ENCODE results near the gene MAGOHB. TPM values are rescaled to one million over a fixed set of nuclear protein-coding genes. Genes with fewer than 3 reads are reported as not detected.

Gene MAGOHB
- total RNA-seq, 5 donors from 2014 or later (not counting 1 experiment from before 2014, with no cell fraction given): 11.6 to 22.9 (median 20.3) TPM

GRCh38 chr12:10632226-10632625 is 18.8 kb upstream of the MAGOHB start:
- no peak overlapping the region for H3K27ac Mint-ChIP-seq
- no peaks in the 10 kb centered on the region for H3K9me3 ChIP-seq
- DNase-seq: no peak
- no peaks in the 10 kb centered on the region for H3K36me3 Mint-ChIP-seq
- CTCF ChIA-PET: no interaction called here
- H3K27ac ChIP-seq (ENCODE audit: low read length): no peak overlapping the region
- H3K27me3 ChIP-seq (replicated peaks in 1 of 2; ENCODE audit: control insufficient read depth in 2 of 2, extremely low read depth in 1 of 2, insufficient read depth in 2 of 2, low read length in 1 of 2): no peaks in the 10 kb centered on the region
- no peak overlapping the region for H3K4me3 ChIP-seq (ENCODE audit: control insufficient read depth in 1 of 2, extremely low read depth in 1 of 2, low read length in 1 of 2)
- no peaks in the 10 kb centered on the region for H3K9me3 Mint-ChIP-seq
- no peaks in the 10 kb centered on the region for H3K4me1 ChIP-seq (ENCODE audit: control insufficient read depth in 1 of 2, extremely low read depth in 1 of 2, insufficient read depth in 2 of 2, low read length in 2 of 2)
- no peaks in the 10 kb centered on the region for H3K4me1 Mint-ChIP-seq
- H3K36me3 ChIP-seq (ENCODE audit: control insufficient read depth in 2 of 2, extremely low read depth in 1 of 2, insufficient read depth in 1 of 2, low read length in 1 of 2): no peaks in the 10 kb centered on the region
- no peak for ATAC-seq (replicated peaks in 1 of 4)
- no peak overlapping the region for H3K4me3 Mint-ChIP-seq
- POLR2A ChIA-PET: no interaction called here
- H3K27me3 Mint-ChIP-seq: peaks cover 12% of the 10 kb centered on the region in 2 donors

- Histone ChIP-seq H3K27ac (ENCODE audit: low read length) (no peak overlapping the region), H3K36me3 (ENCODE audit: control insufficient read depth in 2 of 2, extremely low read depth in 1 of 2, insufficient read depth in 1 of 2, low read length in 1 of 2) (no peaks in the 10 kb centered on the region), H3K27me3 (replicated peaks in 1 of 2; ENCODE audit: control insufficient read depth in 2 of 2, extremely low read depth in 1 of 2, insufficient read depth in 2 of 2, low read length in 1 of 2) (peaks cover 0 to 3% of the 10 kb centered on the region in 2 experiments), H3K9me3 (no peaks in the 10 kb centered on the region), H3K4me3 (ENCODE audit: control insufficient read depth in 1 of 2, extremely low read depth in 1 of 2, low read length in 1 of 2) (no peak overlapping the region), H3K4me1 (ENCODE audit: control insufficient read depth in 1 of 2, extremely low read depth in 1 of 2, insufficient read depth in 2 of 2, low read length in 2 of 2) (no peaks in the 10 kb centered on the region)
- no peaks in the 10 kb centered on the region for H3K9me3 Mint-ChIP-seq
- no peak for DNase-seq
- no peak overlapping the region for H3K4me3 Mint-ChIP-seq
- POLR2A ChIA-PET: no interaction called here
- H3K27ac Mint-ChIP-seq: no peak overlapping the region
- CTCF ChIA-PET: no interaction called here
- WGBS (ENCODE audit: insufficient coverage): no CpG with 5 or more reads among the region's 3 CpGs
- H3K36me3 Mint-ChIP-seq: no peaks in the 10 kb centered on the region
- H3K27me3 Mint-ChIP-seq: peaks cover 16 to 39% of the 10 kb centered on the region in 2 donors
- no peak for ATAC-seq (replicated peaks in 1 of 4)
- no peaks in the 10 kb centered on the region for H3K4me1 Mint-ChIP-seq
Observed at GRCh38 chr12:10624605-10625004, 11.2 kb upstream of the MAGOHB start.

- POLR2A ChIA-PET: no interaction called here
- no peak overlapping the region for H3K4me3 Mint-ChIP-seq
- DNase-seq (no peak), ATAC-seq (replicated peaks in 1 of 4) (no peak)
- no peaks in the 10 kb centered on the region for H3K36me3 Mint-ChIP-seq
- Histone ChIP-seq H3K27ac (ENCODE audit: low read length) (no peak overlapping the region), H3K9me3 (no peaks in the 10 kb centered on the region), H3K4me1 (ENCODE audit: control insufficient read depth in 1 of 2, extremely low read depth in 1 of 2, insufficient read depth in 2 of 2, low read length in 2 of 2) (no peaks in the 10 kb centered on the region), H3K27me3 (replicated peaks in 1 of 2; ENCODE audit: control insufficient read depth in 2 of 2, extremely low read depth in 1 of 2, insufficient read depth in 2 of 2, low read length in 1 of 2) (peaks cover 0 to 3% of the 10 kb centered on the region in 2 experiments), H3K36me3 (ENCODE audit: control insufficient read depth in 2 of 2, extremely low read depth in 1 of 2, insufficient read depth in 1 of 2, low read length in 1 of 2) (no peaks in the 10 kb centered on the region), H3K4me3 (ENCODE audit: control insufficient read depth in 1 of 2, extremely low read depth in 1 of 2, low read length in 1 of 2) (no peak overlapping the region)
- CTCF ChIA-PET: no interaction called here
- no peak overlapping the region for H3K27ac Mint-ChIP-seq
- no peaks in the 10 kb centered on the region for H3K9me3 Mint-ChIP-seq
- peaks cover 17 to 39% of the 10 kb centered on the region in 2 donors for H3K27me3 Mint-ChIP-seq
- no peaks in the 10 kb centered on the region for H3K4me1 Mint-ChIP-seq
Observed at GRCh38 chr12:10623131-10623530, 9.7 kb upstream of the MAGOHB start.

GRCh38 chr12:10621278-10621677 is 7.9 kb upstream of the MAGOHB start:
- ChIA-PET CTCF (no interaction called here), POLR2A (no interaction called here)
- Mint-ChIP-seq H3K27ac (no peak overlapping the region), H3K36me3 (no peaks in the 10 kb centered on the region), H3K27me3 (peaks cover 15 to 36% of the 10 kb centered on the region in 2 donors), H3K9me3 (no peaks in the 10 kb centered on the region), H3K4me3 (no peak overlapping the region), H3K4me1 (no peaks in the 10 kb centered on the region)
- no peaks in the 10 kb centered on the region for H3K36me3 ChIP-seq (ENCODE audit: control insufficient read depth in 2 of 2, extremely low read depth in 1 of 2, insufficient read depth in 1 of 2, low read length in 1 of 2)
- no peaks in the 10 kb centered on the region for H3K9me3 ChIP-seq
- H3K4me1 ChIP-seq (ENCODE audit: control insufficient read depth in 1 of 2, extremely low read depth in 1 of 2, insufficient read depth in 2 of 2, low read length in 2 of 2): no peaks in the 10 kb centered on the region
- DNase-seq: no peak
- no CpG with 5 or more reads among the region's 1 CpG for WGBS (ENCODE audit: insufficient coverage)
- no peak for ATAC-seq (replicated peaks in 1 of 4)
- no peak overlapping the region for H3K27ac ChIP-seq (ENCODE audit: low read length)
- no peak overlapping the region for H3K4me3 ChIP-seq (ENCODE audit: control insufficient read depth in 1 of 2, extremely low read depth in 1 of 2, low read length in 1 of 2)
- peaks cover 0 to 3% of the 10 kb centered on the region in 2 experiments for H3K27me3 ChIP-seq (replicated peaks in 1 of 2; ENCODE audit: control insufficient read depth in 2 of 2, extremely low read depth in 1 of 2, insufficient read depth in 2 of 2, low read length in 1 of 2)

- peaks cover 0 to 3% of the 10 kb centered on the region in 2 experiments for H3K27me3 ChIP-seq (replicated peaks in 1 of 2; ENCODE audit: control insufficient read depth in 2 of 2, extremely low read depth in 1 of 2, insufficient read depth in 2 of 2, low read length in 1 of 2)
- no peak overlapping the region for H3K4me3 ChIP-seq (ENCODE audit: control insufficient read depth in 1 of 2, extremely low read depth in 1 of 2, low read length in 1 of 2)
- Mint-ChIP-seq H3K4me3 (no peak overlapping the region), H3K36me3 (no peaks in the 10 kb centered on the region), H3K9me3 (no peaks in the 10 kb centered on the region), H3K27ac (no peak overlapping the region), H3K4me1 (no peaks in the 10 kb centered on the region), H3K27me3 (peaks cover 15 to 36% of the 10 kb centered on the region in 2 donors)
- WGBS (ENCODE audit: insufficient coverage): 88% methylated on average over 4 of the region's 10 CpGs
- ChIA-PET POLR2A (no interaction called here), CTCF (no interaction called here)
- H3K36me3 ChIP-seq (ENCODE audit: control insufficient read depth in 2 of 2, extremely low read depth in 1 of 2, insufficient read depth in 1 of 2, low read length in 1 of 2): no peaks in the 10 kb centered on the region
- ATAC-seq (replicated peaks in 1 of 4): no peak
- no peaks in the 10 kb centered on the region for H3K4me1 ChIP-seq (ENCODE audit: control insufficient read depth in 1 of 2, extremely low read depth in 1 of 2, insufficient read depth in 2 of 2, low read length in 2 of 2)
- DNase-seq: no peak
- no peaks in the 10 kb centered on the region for H3K9me3 ChIP-seq
- H3K27ac ChIP-seq (ENCODE audit: low read length): no peak overlapping the region
Observed at GRCh38 chr12:10620078-10620779, 6.8 kb upstream of the MAGOHB start.

- no peak overlapping the region for H3K4me3 ChIP-seq (ENCODE audit: control insufficient read depth in 1 of 2, extremely low read depth in 1 of 2, low read length in 1 of 2)
- Mint-ChIP-seq H3K27ac (no peak overlapping the region), H3K4me1 (peaks cover 2 to 8% (median 5%) of the 10 kb centered on the region in 3 donors), H3K27me3 (peaks cover 15 to 34% of the 10 kb centered on the region in 2 donors), H3K36me3 (no peaks in the 10 kb centered on the region), H3K9me3 (no peaks in the 10 kb centered on the region), H3K4me3 (no peak overlapping the region)
- peaks cover 0 to 2% of the 10 kb centered on the region in 2 experiments for H3K4me1 ChIP-seq (ENCODE audit: control insufficient read depth in 1 of 2, extremely low read depth in 1 of 2, insufficient read depth in 2 of 2, low read length in 2 of 2)
- H3K27ac ChIP-seq (ENCODE audit: low read length): no peak overlapping the region
- H3K27me3 ChIP-seq (replicated peaks in 1 of 2; ENCODE audit: control insufficient read depth in 2 of 2, extremely low read depth in 1 of 2, insufficient read depth in 2 of 2, low read length in 1 of 2): peaks cover 0 to 3% of the 10 kb centered on the region in 2 experiments
- no peaks in the 10 kb centered on the region for H3K9me3 ChIP-seq
- no peaks in the 10 kb centered on the region for H3K36me3 ChIP-seq (ENCODE audit: control insufficient read depth in 2 of 2, extremely low read depth in 1 of 2, insufficient read depth in 1 of 2, low read length in 1 of 2)
- ATAC-seq (replicated peaks in 1 of 4) (no peak), DNase-seq (no peak)
- POLR2A ChIA-PET: interaction anchor here in 1 of 2 donors (0.5 kb wide), 1 partner anchor 1994 kb away, joined by 6 read pairs; no protein-coding TSS in a partner anchor
- no CpG with 5 or more reads among the region's 5 CpGs for WGBS (ENCODE audit: insufficient coverage)
- CTCF ChIA-PET: interaction anchor here in 1 of 2 donors (0.9 kb wide), 1 partner anchor 57 kb away, joined by 3 read pairs; no protein-coding TSS in a partner anchor
Observed at GRCh38 chr12:10618338-10618987, 5.1 kb upstream of the MAGOHB start.

Measured in T-cell (primary cell).